Esophagus muscularis mucosa (tissue), 4 donors: ENCODE results near the gene RHOBTB3. TPM values are rescaled to one million over a fixed set of nuclear protein-coding genes. Genes with fewer than 3 reads are reported as not detected.

Experiments
- DNase-seq: peaks from one replicate; pipeline ENCODE4 v3.0.0-alpha.2; 2017; ENCODE audit errors: extremely low spot score
- H3K27ac ChIP-seq, 4 donors: fragments of 200-600 bp; sonication (generic); replicated peaks in 1 of 4; 1 replicate in 3 of 4; 2 replicates in 1 of 4; pipeline ENCODE4 v1.5.1; 2016 to 2019; ENCODE audit warnings: mild to moderate bottlenecking in 1 of 4
- H3K27me3 ChIP-seq, 4 donors: fragments of 200-600 bp; sonication (generic); one replicate each; pipeline versions ENCODE4 v1.5.1 to v1.6.0; 2016 to 2019
- H3K36me3 ChIP-seq, 4 donors: fragments of 200-600 bp; sonication (generic); one replicate each; pipeline ENCODE4 v1.5.1; 2016 to 2019
- H3K4me1 ChIP-seq, 4 donors: fragments of 200-600 bp; sonication (generic); one replicate each; pipeline ENCODE4 v1.5.1; 2016 to 2019
- H3K4me3 ChIP-seq, 4 donors: fragments of 200-600 bp; sonication (generic); 1 replicate in 2 of 4; 2 replicates in 2 of 4; pipeline ENCODE4 v1.5.1; 2016 to 2019; ENCODE audit warnings: mild to moderate bottlenecking in 4 of 4, moderate library complexity in 1 of 4
- H3K9me3 ChIP-seq, 4 donors: fragments of 200-600 bp; sonication (generic); 1 replicate in 3 of 4; 2 replicates in 1 of 4; pipeline ENCODE4 v1.5.1; 2016 to 2019
- CTCF ChIP-seq, 3 experiments: fragments of 200-600 bp in 2 of 3; fragments of 450-650 bp in 1 of 3; sonication (generic) in 2 of 3; IDR thresholded peaks; one replicate each; pipeline ENCODE4 v1.5.1; 2017 to 2019; ENCODE audit warnings: antibody characterized with exemption in 3 of 3, mild to moderate bottlenecking in 2 of 3, moderate library complexity in 1 of 3
- EP300 ChIP-seq: sonication (generic); formaldehyde crosslinking; IDR thresholded peaks from one replicate; pipeline ENCODE4 v1.6.1; 2017; ENCODE audit warnings: antibody characterized with exemption
- POLR2A ChIP-seq: fragments of 450-650 bp; IDR thresholded peaks from one replicate; pipeline ENCODE4 v1.6.1; 2017; ENCODE audit warnings: antibody characterized with exemption, moderate library complexity, mild to moderate bottlenecking, low read depth
- POLR2AphosphoS5 ChIP-seq, 2 donors: sonication (generic); formaldehyde crosslinking; IDR thresholded peaks; one replicate each; pipeline ENCODE4 v1.6.1; 2017; ENCODE audit warnings: antibody characterized with exemption in 2 of 2
- WGBS: methylation state at CpG from one replicate; pipeline ENCODE4 v1.1.5; 2018; 5-methylcytosine and 5-hydroxymethylcytosine counted together
- intact Hi-C: fragments of 100-400 bp; cut with DNase I; formaldehyde crosslinking; loops from one replicate; pipeline ENCODE4 v1.15.1; 2023
- total RNA-seq, 4 donors: library from RNA; depleted of rRNA; stranded (reverse); fragments of >200 nt; gene quantifications; one replicate each; pipeline versions ENCODE4 v1.1.0 to v1.2.1, GENCODE V29; 2016

Gene RHOBTB3
- total RNA-seq, 4 donors from 2014 or later: 72.9 to 165 (median 89.2) TPM

GRCh38 chr5:95733107-95733665, 2.0 kb downstream of the RHOBTB3 start:
- H3K27me3 ChIP-seq: no peaks in the 10 kb centered on the region
- H3K4me3 ChIP-seq: peak overlapping the region; percentile 72 to 92 (median 76)
- intact Hi-C loops: loop anchor here (5.0 kb wide), 1 partner anchor 86 kb away; the partner anchor contains the start of gene RFESD
- H3K4me1 ChIP-seq: peaks cover 47 to 82% (median 70%) of the 10 kb centered on the region in 4 donors
- no peaks in the 10 kb centered on the region for H3K9me3 ChIP-seq
- TF ChIP-seq POLR2A (no peak), CTCF (IDR thresholded peaks at IDR 0.05) (no peak), POLR2AphosphoS5 (IDR thresholded peaks at IDR 0.05) (no peak), EP300 (no peak)
- peaks cover 0 to 8% (median 1%) of the 10 kb centered on the region in 4 donors for H3K36me3 ChIP-seq
- 49% methylated on average over 9 of the region's 9 CpGs for WGBS
- peak overlapping the region; percentile 93 to 99 (median 96) for H3K27ac ChIP-seq
- DNase-seq: no peak

- no peaks in the 10 kb centered on the region for H3K27me3 ChIP-seq
- H3K4me1 ChIP-seq: peaks cover 44 to 72% (median 70%) of the 10 kb centered on the region in 4 donors
- no peak for DNase-seq
- 38% methylated on average over 2 of the region's 2 CpGs for WGBS
- H3K9me3 ChIP-seq: no peaks in the 10 kb centered on the region
- H3K4me3 ChIP-seq: peak overlapping the region; percentile 72 to 92 (median 76)
- intact Hi-C loops: loop anchor here (5.0 kb wide), 1 partner anchor 87 kb away; the partner anchor contains the start of gene RFESD
- H3K27ac ChIP-seq: peak overlapping the region; percentile 93 to 99 (median 96)
- TF ChIP-seq POLR2A (no peak), CTCF (IDR thresholded peaks at IDR 0.05) (no peak), POLR2AphosphoS5 (IDR thresholded peaks at IDR 0.05) (no peak), EP300 (no peak)
- H3K36me3 ChIP-seq: peaks cover 0 to 18% (median 11%) of the 10 kb centered on the region in 4 donors
Observed at GRCh38 chr5:95734187-95734586, 3.1 kb downstream of the RHOBTB3 start.

- Histone ChIP-seq H3K27ac (peak overlapping the region; percentile 93 to 99 (median 96)), H3K4me1 (peaks cover 42 to 70% (median 68%) of the 10 kb centered on the region in 4 donors), H3K9me3 (no peaks in the 10 kb centered on the region), H3K4me3 (peak overlapping the region; percentile 72 to 92 (median 76)), H3K27me3 (no peaks in the 10 kb centered on the region), H3K36me3 (peaks cover 0 to 18% (median 13%) of the 10 kb centered on the region in 4 donors)
- no peak for DNase-seq
- TF ChIP-seq POLR2A (no peak), EP300 (no peak), POLR2AphosphoS5 (IDR thresholded peaks at IDR 0.05) (no peak), CTCF (IDR thresholded peaks at IDR 0.05) (no peak)
- 17% methylated on average over 2 of the region's 2 CpGs for WGBS
- intact Hi-C loops: loop anchor here (5.0 kb wide), 2 partner anchors 42 to 88 kb away; partner anchors contain the start of gene RFESD
Observed at GRCh38 chr5:95734906-95735305, 3.8 kb downstream of the RHOBTB3 start.

- 19% methylated on average over 1 of the region's 1 CpG for WGBS
- Histone ChIP-seq H3K4me1 (peaks cover 38 to 70% (median 68%) of the 10 kb centered on the region in 4 donors), H3K36me3 (peaks cover 0 to 18% (median 13%) of the 10 kb centered on the region in 4 donors), H3K27me3 (no peaks in the 10 kb centered on the region), H3K9me3 (no peaks in the 10 kb centered on the region), H3K4me3 (peak overlapping the region; percentile 72 to 92 (median 76)), H3K27ac (peak overlapping the region; percentile 93 to 99 (median 96))
- TF ChIP-seq EP300 (no peak), CTCF (IDR thresholded peaks at IDR 0.05) (no peak), POLR2AphosphoS5 (IDR thresholded peaks at IDR 0.05) (no peak), POLR2A (no peak)
- DNase-seq: no peak
- intact Hi-C loops: loop anchor here (5.0 kb wide), 1 partner anchor 42 kb away; no protein-coding TSS in a partner anchor
Observed at GRCh38 chr5:95735406-95735805, 4.3 kb downstream of the RHOBTB3 start.
